Neural progenitor cell (in vitro differentiated cells): ENCODE results near the gene AIDA. TPM values are rescaled to one million over a fixed set of nuclear protein-coding genes. Genes with fewer than 3 reads are reported as not detected.

Source experiments
- DNase-seq: peaks from one replicate; pipeline ENCODE4 v3.0.0-alpha.2; 2016; ENCODE audit warnings: low spot score
- H2AFZ ChIP-seq: fragments of 200-600 bp; sonication (generic); replicated peaks from 2 replicates; pipeline ENCODE4 v1.6.1; 2016; ENCODE audit warnings: antibody characterized with exemption
- H3F3A ChIP-seq: fragments of 200-600 bp; sonication (generic); 2 replicates; pipeline ENCODE4 v1.6.1; 2016; ENCODE audit warnings: antibody characterized with exemption, low read depth
- H3K27ac ChIP-seq: fragments of 200-600 bp; sonication (generic); 2 replicates; pipeline ENCODE4 v1.5.1; 2016; ENCODE audit warnings: mild to moderate bottlenecking
- H3K27me3 ChIP-seq: fragments of 200-600 bp; sonication (generic); 2 replicates; pipeline ENCODE4 v1.6.1; 2016; ENCODE audit warnings: mild to moderate bottlenecking, moderate library complexity
- H3K36me3 ChIP-seq: fragments of 200-600 bp; sonication (generic); 2 replicates; pipeline ENCODE4 v1.5.1; 2016
- H3K4me1 ChIP-seq: fragments of 200-600 bp; sonication (generic); 2 replicates; pipeline ENCODE4 v1.6.1; 2016; ENCODE audit warnings: mixed run types
- H3K4me2 ChIP-seq: fragments of 200-600 bp; sonication (generic); 2 replicates; pipeline ENCODE4 v1.6.1; 2016
- H3K4me3 ChIP-seq: fragments of 200-600 bp; sonication (generic); 2 replicates; pipeline ENCODE4 v1.5.1; 2016
- H3K79me2 ChIP-seq: fragments of 200-600 bp; sonication (generic); 2 replicates; pipeline ENCODE4 v1.6.1; 2016; ENCODE audit warnings: low read depth
- H3K9ac ChIP-seq: fragments of 200-600 bp; sonication (generic); 2 replicates; pipeline ENCODE4 v1.6.1; 2016
- H3K9me3 ChIP-seq: fragments of 200-600 bp; sonication (generic); 2 replicates; pipeline ENCODE4 v1.5.1; 2016; ENCODE audit warnings: low read depth
- H4K20me1 ChIP-seq: fragments of 200-600 bp; sonication (generic); 2 replicates; pipeline ENCODE4 v1.6.1; 2016; ENCODE audit warnings: low read depth
- H3K27ac Mint-ChIP-seq: 3 replicates; pipeline ENCODE4 v1.8.0; 2021; ENCODE audit warnings: mixed read lengths
- H3K27me3 Mint-ChIP-seq: 2 replicates; pipeline ENCODE4 v1.8.0; 2022; ENCODE audit warnings: low read depth, mild to moderate bottlenecking, inconsistent platforms, moderate library complexity, mixed read lengths; ENCODE audit not compliant: insufficient read depth
- H3K36me3 Mint-ChIP-seq: 3 replicates; pipeline ENCODE4 v1.8.0; 2021; ENCODE audit warnings: mixed read lengths
- H3K4me1 Mint-ChIP-seq: 3 replicates; pipeline ENCODE4 v1.8.0; 2021; ENCODE audit warnings: mixed read lengths
- H3K4me3 Mint-ChIP-seq: 3 replicates; pipeline ENCODE4 v1.8.0; 2021; ENCODE audit warnings: mild to moderate bottlenecking, moderate library complexity, mixed read lengths
- H3K9me3 Mint-ChIP-seq: 3 replicates; pipeline ENCODE4 v1.8.0; 2020; ENCODE audit warnings: mixed read lengths
- EZH2 ChIP-seq: fragments of 200-600 bp; sonication (generic); IDR thresholded peaks from 2 replicates; pipeline ENCODE4 v1.6.1; 2017; ENCODE audit warnings: antibody characterized with exemption, mild to moderate bottlenecking, moderate library complexity
- EZH2phosphoT487 ChIP-seq: fragments of 200-600 bp; sonication (generic); IDR thresholded peaks from 2 replicates; pipeline ENCODE4 v1.6.1; 2017; ENCODE audit warnings: antibody characterized with exemption
- total RNA-seq: library from RNA; depleted of rRNA; stranded (reverse); fragments of >200 nt; gene quantifications from 2 replicates; pipeline ENCODE4 v1.2.3, GENCODE V29; 2015; ENCODE audit warnings: low replicate concordance
- TF ChIP-seq, protein P1 (sequence below): fragments of 200-600 bp; sonication (generic); IDR thresholded peaks from 2 replicates; pipeline ENCODE4 v1.5.1; 2017; ENCODE audit warnings: antibody characterized with exemption, mild to moderate bottlenecking

Gene AIDA, protein sequence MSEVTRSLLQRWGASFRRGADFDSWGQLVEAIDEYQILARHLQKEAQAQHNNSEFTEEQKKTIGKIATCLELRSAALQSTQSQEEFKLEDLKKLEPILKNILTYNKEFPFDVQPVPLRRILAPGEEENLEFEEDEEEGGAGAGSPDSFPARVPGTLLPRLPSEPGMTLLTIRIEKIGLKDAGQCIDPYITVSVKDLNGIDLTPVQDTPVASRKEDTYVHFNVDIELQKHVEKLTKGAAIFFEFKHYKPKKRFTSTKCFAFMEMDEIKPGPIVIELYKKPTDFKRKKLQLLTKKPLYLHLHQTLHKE
- 52.1 and 75.2 TPM in 2 replicates for total RNA-seq

DNA sequence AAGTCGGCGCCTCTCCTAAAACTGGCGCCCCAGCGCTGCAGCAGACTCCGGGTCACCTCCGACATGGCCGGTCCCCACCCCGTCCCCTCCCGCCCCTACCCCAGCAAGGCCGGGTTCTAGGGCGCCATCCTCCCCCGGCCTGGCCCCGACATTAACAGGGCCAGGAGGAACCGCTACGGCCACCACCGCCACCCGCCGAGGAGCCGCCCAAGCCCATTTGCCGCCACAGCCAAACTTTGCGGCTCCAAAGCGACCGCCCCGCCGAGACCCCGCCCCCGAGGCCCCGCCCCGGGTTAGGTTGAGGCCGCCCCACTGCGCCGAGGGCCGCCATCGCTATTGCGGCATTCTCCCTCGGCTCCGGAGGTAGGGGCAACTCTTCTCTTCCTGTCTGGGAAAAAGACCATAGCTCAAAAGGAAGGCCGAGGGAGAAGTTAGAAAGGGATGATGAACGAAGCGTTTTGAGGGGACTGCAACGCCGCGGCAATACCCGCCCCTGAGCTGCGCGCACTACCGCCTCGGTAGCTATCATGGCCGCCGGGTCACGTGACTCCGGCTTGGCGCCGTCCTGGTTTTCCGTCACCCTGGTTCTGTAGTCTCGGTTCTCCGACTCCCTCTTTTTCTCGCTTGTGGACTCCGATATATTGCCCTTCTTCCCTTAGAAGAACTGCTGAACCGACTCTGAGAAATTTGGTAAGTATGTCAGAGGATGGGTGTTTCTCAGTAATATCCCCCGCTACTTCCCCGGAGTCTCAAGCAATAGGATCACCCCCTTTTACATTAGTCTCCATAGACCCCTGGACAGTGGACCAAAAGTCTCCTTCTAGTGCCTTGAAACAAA is at the start of gene AIDA, which contains the start of gene BROX:
Gene AIDA, minus strand, starts transcription at position 239 of the 838 bp plus-strand sequence. Its CDS starts 174 bp downstream, at position 65.
Gene BROX, plus strand, starts transcription at position 312 of the 838 bp plus-strand sequence. CDS start 3,136 bp downstream, outside the sequence.
- Histone ChIP-seq H3K79me2 (peaks cover 62% of the 10 kb centered on the region), H3K36me3 (no peaks in the 10 kb centered on the region), H3K4me3 (peak within 1 kb of the TSS; percentile 92), H3F3A (peaks cover 9% of the 10 kb centered on the region), H3K4me1 (peaks cover 7% of the 10 kb centered on the region), H2AFZ (peak within 1 kb of the TSS; percentile 98), H3K4me2 (peak within 1 kb of the TSS; percentile 87), H3K27me3 (no peaks in the 10 kb centered on the region), H3K27ac (peak within 1 kb of the TSS; percentile 85), H4K20me1 (no peaks in the 10 kb centered on the region), H3K9ac (peak within 1 kb of the TSS; percentile 72), H3K9me3 (no peaks in the 10 kb centered on the region)
- TF ChIP-seq EZH2 (no peak), EZH2phosphoT487 (no peak)
- TF ChIP-seq, protein P1, sequence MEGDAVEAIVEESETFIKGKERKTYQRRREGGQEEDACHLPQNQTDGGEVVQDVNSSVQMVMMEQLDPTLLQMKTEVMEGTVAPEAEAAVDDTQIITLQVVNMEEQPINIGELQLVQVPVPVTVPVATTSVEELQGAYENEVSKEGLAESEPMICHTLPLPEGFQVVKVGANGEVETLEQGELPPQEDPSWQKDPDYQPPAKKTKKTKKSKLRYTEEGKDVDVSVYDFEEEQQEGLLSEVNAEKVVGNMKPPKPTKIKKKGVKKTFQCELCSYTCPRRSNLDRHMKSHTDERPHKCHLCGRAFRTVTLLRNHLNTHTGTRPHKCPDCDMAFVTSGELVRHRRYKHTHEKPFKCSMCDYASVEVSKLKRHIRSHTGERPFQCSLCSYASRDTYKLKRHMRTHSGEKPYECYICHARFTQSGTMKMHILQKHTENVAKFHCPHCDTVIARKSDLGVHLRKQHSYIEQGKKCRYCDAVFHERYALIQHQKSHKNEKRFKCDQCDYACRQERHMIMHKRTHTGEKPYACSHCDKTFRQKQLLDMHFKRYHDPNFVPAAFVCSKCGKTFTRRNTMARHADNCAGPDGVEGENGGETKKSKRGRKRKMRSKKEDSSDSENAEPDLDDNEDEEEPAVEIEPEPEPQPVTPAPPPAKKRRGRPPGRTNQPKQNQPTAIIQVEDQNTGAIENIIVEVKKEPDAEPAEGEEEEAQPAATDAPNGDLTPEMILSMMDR = no peak
- H3K9me3 Mint-ChIP-seq = no peaks in the 10 kb centered on the region
- H3K27me3 Mint-ChIP-seq = peaks cover 3% of the 10 kb centered on the region
- H3K4me1 Mint-ChIP-seq = peaks cover 20% of the 10 kb centered on the region
- peak; percentile 94 for DNase-seq
- peak within 1 kb of the TSS; percentile 94 for H3K27ac Mint-ChIP-seq
- H3K4me3 Mint-ChIP-seq = peak within 1 kb of the TSS; percentile 100
- H3K36me3 Mint-ChIP-seq = peaks cover 16% of the 10 kb centered on the region

DNA sequence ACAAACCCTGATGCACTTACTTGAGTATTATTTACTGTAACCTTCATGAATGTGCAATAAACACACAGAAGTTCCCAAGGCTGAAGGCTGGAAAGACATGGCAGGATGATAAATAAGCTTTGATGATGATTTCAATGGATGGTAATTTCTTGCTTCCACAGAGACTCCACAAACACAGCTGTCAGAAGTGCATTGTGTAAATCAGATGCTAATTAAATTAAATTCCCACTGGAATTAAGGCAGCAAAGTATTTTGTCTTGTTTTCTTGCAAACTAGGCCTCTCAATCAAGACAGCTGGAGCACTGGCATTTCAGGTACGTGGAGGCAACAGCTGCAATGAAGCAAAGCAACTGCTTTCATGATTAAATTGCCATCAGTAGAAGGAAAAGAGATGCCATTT is 48.8 kb upstream of the AIDA start:
- Histone ChIP-seq H3K9ac (no peak overlapping the region), H3F3A (no peaks in the 10 kb centered on the region), H4K20me1 (no peaks in the 10 kb centered on the region), H2AFZ (peak overlapping the region; percentile 26), H3K4me3 (no peak overlapping the region), H3K9me3 (no peaks in the 10 kb centered on the region), H3K4me2 (no peak overlapping the region), H3K36me3 (no peaks in the 10 kb centered on the region), H3K27me3 (no peaks in the 10 kb centered on the region), H3K27ac (no peak overlapping the region), H3K79me2 (no peaks in the 10 kb centered on the region), H3K4me1 (peaks cover 8% of the 10 kb centered on the region)
- Mint-ChIP-seq H3K36me3 (no peaks in the 10 kb centered on the region), H3K4me1 (peaks cover 4% of the 10 kb centered on the region), H3K27ac (no peak overlapping the region), H3K4me3 (no peak overlapping the region), H3K9me3 (peaks cover 4% of the 10 kb centered on the region), H3K27me3 (peaks cover 4% of the 10 kb centered on the region)
- no peak for DNase-seq
- TF ChIP-seq EZH2phosphoT487 = no peak
- TF ChIP-seq, protein P1 = no peak
- TF ChIP-seq EZH2 = no peak

DNA sequence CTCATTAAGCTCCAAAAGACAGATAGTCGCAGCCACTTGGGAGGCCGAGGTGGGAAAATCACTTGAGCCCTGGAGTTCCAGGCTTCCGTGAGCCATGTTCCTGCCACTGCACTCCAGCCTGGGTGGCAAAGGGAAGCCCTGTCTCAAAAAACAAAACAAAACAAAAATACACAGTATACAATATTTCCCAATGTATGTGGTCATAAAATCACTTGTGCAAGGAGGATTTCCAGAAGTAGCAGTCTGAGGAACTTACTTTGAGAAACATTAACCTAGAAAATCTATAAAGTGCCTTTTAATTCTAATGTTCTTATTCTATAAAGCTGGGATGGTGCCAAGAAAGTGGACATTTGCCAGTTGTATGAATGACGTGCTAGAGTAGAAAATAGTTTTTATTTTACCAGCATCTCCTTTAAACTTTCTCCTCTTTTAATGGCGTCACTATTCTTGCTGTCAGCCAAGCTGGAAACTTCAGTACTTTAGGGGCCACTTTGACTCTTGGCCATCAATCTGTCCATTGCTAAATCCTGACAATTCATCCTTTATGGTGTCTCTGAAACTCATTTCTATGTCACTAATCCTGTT is 47.3 kb upstream of the AIDA start:
- H3K27ac ChIP-seq = no peak overlapping the region
- TF ChIP-seq, protein P1 = no peak
- TF ChIP-seq EZH2 = no peak
- TF ChIP-seq EZH2phosphoT487 = no peak
- Mint-ChIP-seq H3K4me3 (no peak overlapping the region), H3K9me3 (peaks cover 3% of the 10 kb centered on the region), H3K36me3 (no peaks in the 10 kb centered on the region), H3K27me3 (peaks cover 2% of the 10 kb centered on the region), H3K27ac (no peak overlapping the region), H3K4me1 (peaks cover 4% of the 10 kb centered on the region)
- no peaks in the 10 kb centered on the region for H3K79me2 ChIP-seq
- no peaks in the 10 kb centered on the region for H4K20me1 ChIP-seq
- no peaks in the 10 kb centered on the region for H3K36me3 ChIP-seq
- no peak overlapping the region for H3K4me3 ChIP-seq
- H3K9ac ChIP-seq = no peak overlapping the region
- peaks cover 8% of the 10 kb centered on the region for H3K4me1 ChIP-seq
- no peaks in the 10 kb centered on the region for H3K27me3 ChIP-seq
- peak overlapping the region; percentile 6 for H2AFZ ChIP-seq
- no peak overlapping the region for H3K4me2 ChIP-seq
- DNase-seq = no peak
- H3F3A ChIP-seq = no peaks in the 10 kb centered on the region
- H3K9me3 ChIP-seq = no peaks in the 10 kb centered on the region
